ENCODE measurements around the gene NETO1.

The NETO1 gene

GRCh38 chr18:72848503-72849237 lies 19.1 kb downstream of the NETO1 start:
- peak; percentile 74 for DNase-seq (ENCODE audit: low spot score)
- H3K27ac ChIP-seq (ENCODE audit: poor library complexity, severe bottlenecking): peak overlapping the region; percentile 84
- peaks cover 29% of the 10 kb centered on the region for H3K4me1 ChIP-seq (ENCODE audit: insufficient read depth, poor library complexity, severe bottlenecking)
- TF ChIP-seq CTCF (IDR thresholded peaks at IDR 0.05; ENCODE audit: poor library complexity, severe bottlenecking): no peak
- no peaks in the 10 kb centered on the region for H3K27me3 ChIP-seq (ENCODE audit: insufficient read depth, poor library complexity, severe bottlenecking)
- no peaks in the 10 kb centered on the region for H3K9me3 ChIP-seq (ENCODE audit: severe bottlenecking)
- ATAC-seq (ENCODE audit: low read depth): peak; percentile 98
- no peaks in the 10 kb centered on the region for H3K36me3 ChIP-seq (ENCODE audit: low read depth)
- no peak overlapping the region for H3K4me3 ChIP-seq (ENCODE audit: severe bottlenecking)

GRCh38 chr18:72847771-72848170 lies 20.0 kb downstream of the NETO1 start:
- Histone ChIP-seq H3K4me3 (ENCODE audit: severe bottlenecking) (no peak overlapping the region), H3K9me3 (ENCODE audit: severe bottlenecking) (no peaks in the 10 kb centered on the region), H3K36me3 (ENCODE audit: low read depth) (no peaks in the 10 kb centered on the region), H3K27me3 (ENCODE audit: insufficient read depth, poor library complexity, severe bottlenecking) (no peaks in the 10 kb centered on the region), H3K27ac (ENCODE audit: poor library complexity, severe bottlenecking) (peak overlapping the region; percentile 84), H3K4me1 (ENCODE audit: insufficient read depth, poor library complexity, severe bottlenecking) (peaks cover 29% of the 10 kb centered on the region)
- ATAC-seq (ENCODE audit: low read depth): no peak
- no peak for DNase-seq (ENCODE audit: low spot score)
- TF ChIP-seq CTCF (IDR thresholded peaks at IDR 0.05; ENCODE audit: poor library complexity, severe bottlenecking): no peak

- DNase-seq (ENCODE audit: low spot score) (no peak), ATAC-seq (ENCODE audit: low read depth) (peak; percentile 43)
- no peak for TF ChIP-seq CTCF (IDR thresholded peaks at IDR 0.05; ENCODE audit: poor library complexity, severe bottlenecking)
Observed at GRCh38 chr18:72846736-72847533, 20.9 kb downstream of the NETO1 start.

GRCh38 chr18:72843743-72844142 lies 24.0 kb downstream of the NETO1 start:
- ATAC-seq (ENCODE audit: low read depth): no peak
- H3K4me3 ChIP-seq (ENCODE audit: severe bottlenecking): no peak overlapping the region
- TF ChIP-seq CTCF (IDR thresholded peaks at IDR 0.05; ENCODE audit: poor library complexity, severe bottlenecking): no peak

More at GRCh38 chr18:72846736-72847533, 20.9 kb downstream of the NETO1 start:
- Histone ChIP-seq H3K4me1 (ENCODE audit: insufficient read depth, poor library complexity, severe bottlenecking) (peaks cover 29% of the 10 kb centered on the region), H3K4me3 (ENCODE audit: severe bottlenecking) (no peak overlapping the region), H3K9me3 (ENCODE audit: severe bottlenecking) (no peaks in the 10 kb centered on the region), H3K27ac (ENCODE audit: poor library complexity, severe bottlenecking) (peak overlapping the region; percentile 84), H3K27me3 (ENCODE audit: insufficient read depth, poor library complexity, severe bottlenecking) (no peaks in the 10 kb centered on the region), H3K36me3 (ENCODE audit: low read depth) (no peaks in the 10 kb centered on the region)

More at GRCh38 chr18:72843743-72844142, 24.0 kb downstream of the NETO1 start:
- H3K36me3 ChIP-seq (ENCODE audit: low read depth): no peaks in the 10 kb centered on the region
- no peak for DNase-seq (ENCODE audit: low spot score)
- H3K27ac ChIP-seq (ENCODE audit: poor library complexity, severe bottlenecking): no peak overlapping the region
- H3K27me3 ChIP-seq (ENCODE audit: insufficient read depth, poor library complexity, severe bottlenecking): no peaks in the 10 kb centered on the region
- H3K4me1 ChIP-seq (ENCODE audit: insufficient read depth, poor library complexity, severe bottlenecking): peaks cover 21% of the 10 kb centered on the region
- no peaks in the 10 kb centered on the region for H3K9me3 ChIP-seq (ENCODE audit: severe bottlenecking)
